ENCODE measurements around the gene LMBR1.
"Not testable (repeated sequence)": the region's sequence is repeated elsewhere in the genome, so short reads cannot be mapped to it uniquely, and the experiment has no call there.

LMBR1 gene

DNA sequence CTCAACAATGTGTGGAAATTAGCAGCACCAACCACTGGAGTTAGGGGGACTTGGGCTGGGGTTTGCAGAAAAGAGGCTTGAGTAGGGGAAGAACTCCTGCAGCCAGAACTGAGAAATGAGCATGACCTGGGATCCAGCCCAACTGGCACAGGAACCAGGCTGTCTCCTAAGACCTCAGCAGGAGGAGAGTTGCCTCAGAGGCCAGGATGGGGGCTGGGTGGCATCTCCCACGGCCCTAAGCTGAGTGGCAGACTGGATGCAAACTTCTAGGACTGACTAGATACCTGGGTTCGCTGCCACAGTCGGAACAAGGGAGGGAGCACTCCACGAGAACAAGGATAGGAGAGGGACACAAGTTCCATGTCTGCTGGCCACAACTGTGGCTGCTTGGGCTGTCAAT is 189.8 kb downstream of the LMBR1 start:
- Histone ChIP-seq H3K36me3 (ENCODE audit: insufficient read depth, low read length) (no peaks in the 10 kb centered on the region), H3K9me3 (ENCODE audit: low read length) (no peaks in the 10 kb centered on the region), H3K4me3 (ENCODE audit: low read depth in 1 of 2, low read length in 2 of 2) (no peak overlapping the region), H3K4me1 (ENCODE audit: insufficient read depth, low read length) (no peaks in the 10 kb centered on the region), H3K27ac (ENCODE audit: low read depth, low read length) (no peak overlapping the region), H3K9ac (ENCODE audit: low read length) (no peak overlapping the region), H3K27me3 (ENCODE audit: control insufficient read depth in 1 of 2, insufficient read depth in 2 of 2, low read length in 2 of 2) (no peaks in the 10 kb centered on the region)

DNA sequence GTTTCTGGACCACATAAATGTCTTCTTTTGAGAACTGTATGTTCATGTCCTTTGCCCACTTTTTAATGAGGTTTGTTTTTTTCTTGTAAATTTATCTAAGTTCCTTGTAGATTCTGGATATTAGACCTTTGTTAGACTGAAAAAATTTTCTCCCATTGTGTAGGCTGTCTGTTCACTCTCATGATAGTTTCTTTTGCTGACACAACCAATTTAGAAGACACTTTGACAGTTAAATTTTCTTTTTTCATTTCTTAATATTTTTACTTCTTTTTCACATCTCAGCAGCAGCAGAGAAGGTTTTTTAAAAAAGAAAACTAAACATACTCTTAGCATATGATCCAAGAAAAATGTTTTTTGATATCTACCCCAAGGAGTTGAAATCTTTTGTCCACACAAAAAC is 190.6 kb downstream of the LMBR1 start:
- Histone ChIP-seq H3K4me3 (ENCODE audit: low read depth in 1 of 2, low read length in 2 of 2) (no peak overlapping the region), H3K27ac (ENCODE audit: low read depth, low read length) (no peak overlapping the region), H3K9me3 (ENCODE audit: low read length) (no peaks in the 10 kb centered on the region), H3K36me3 (ENCODE audit: insufficient read depth, low read length) (no peaks in the 10 kb centered on the region), H3K9ac (ENCODE audit: low read length) (no peak overlapping the region), H3K27me3 (ENCODE audit: control insufficient read depth in 1 of 2, insufficient read depth in 2 of 2, low read length in 2 of 2) (no peaks in the 10 kb centered on the region), H3K4me1 (ENCODE audit: insufficient read depth, low read length) (no peaks in the 10 kb centered on the region)

DNA sequence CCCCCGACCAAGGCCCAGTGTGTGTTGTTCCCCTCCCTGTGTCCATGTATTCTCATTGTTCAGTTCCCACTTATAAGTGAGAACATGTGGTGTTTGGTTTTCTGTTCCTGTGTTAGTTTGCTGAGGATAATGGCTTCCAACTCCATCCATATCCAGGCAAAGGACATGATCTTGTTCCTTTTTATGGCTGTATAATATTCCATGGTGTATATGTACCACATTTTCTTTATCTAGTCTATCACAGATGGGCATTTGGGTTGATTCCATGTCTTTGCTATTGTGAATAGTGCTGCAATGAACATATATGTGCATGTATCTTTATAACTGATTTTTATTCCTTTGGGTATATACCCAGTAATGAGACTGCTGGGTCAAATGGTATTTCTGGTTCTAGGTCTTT is 191.2 kb downstream of the LMBR1 start:
- not testable (repeated sequence) for H3K27me3 ChIP-seq (ENCODE audit: control insufficient read depth in 1 of 2, insufficient read depth in 2 of 2, low read length in 2 of 2); H3K9ac ChIP-seq (ENCODE audit: low read length); H3K4me3 ChIP-seq (ENCODE audit: low read depth in 1 of 2, low read length in 2 of 2); H3K4me1 ChIP-seq (ENCODE audit: insufficient read depth, low read length); H3K27ac ChIP-seq (ENCODE audit: low read depth, low read length); H3K9me3 ChIP-seq (ENCODE audit: low read length); H3K36me3 ChIP-seq (ENCODE audit: insufficient read depth, low read length)

DNA sequence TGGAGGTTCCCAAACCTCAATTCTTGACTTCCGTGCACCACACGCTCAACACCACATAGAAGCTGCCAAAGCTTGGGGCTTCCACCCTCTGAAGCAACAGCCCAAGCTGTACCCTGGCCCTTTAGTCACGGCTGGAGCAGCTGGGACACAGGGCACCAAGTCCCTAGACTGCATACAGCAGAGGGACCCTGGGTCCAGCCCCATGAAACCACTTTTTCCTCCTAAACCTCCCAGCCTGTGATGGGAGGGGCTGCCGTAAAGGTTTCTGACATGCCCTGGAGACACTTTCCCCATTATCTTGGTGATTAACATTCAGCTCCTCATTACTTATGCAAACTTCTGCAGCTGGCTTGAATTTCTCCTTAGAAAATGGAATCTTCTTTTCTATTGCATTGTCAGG is 194.5 kb downstream of the LMBR1 start:
- H3K36me3 ChIP-seq (ENCODE audit: insufficient read depth, low read length); H3K9me3 ChIP-seq (ENCODE audit: low read length); H3K27ac ChIP-seq (ENCODE audit: low read depth, low read length): not testable (repeated sequence)

DNA sequence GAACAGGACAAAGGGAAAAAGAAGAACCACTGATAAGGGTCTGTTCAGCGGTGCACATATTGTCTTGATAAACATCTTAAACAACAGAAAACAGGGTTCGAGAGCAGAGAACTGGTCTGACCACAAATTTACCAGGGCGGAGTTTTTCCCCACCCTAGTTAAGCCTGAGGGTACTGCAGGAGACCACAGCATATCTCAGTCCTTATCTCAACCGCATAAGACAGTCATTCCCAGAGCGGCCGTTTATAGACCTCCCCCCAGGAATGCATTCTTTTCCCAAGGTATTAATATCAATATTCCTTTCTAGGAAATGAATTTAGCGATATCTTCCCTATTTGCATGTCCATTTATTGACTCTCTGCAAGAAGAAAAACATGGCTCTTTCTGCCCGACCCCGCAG is 195.7 kb downstream of the LMBR1 start:
- not testable (repeated sequence) for H3K9ac ChIP-seq (ENCODE audit: low read length); H3K36me3 ChIP-seq (ENCODE audit: insufficient read depth, low read length); H3K4me1 ChIP-seq (ENCODE audit: insufficient read depth, low read length)

More for the DNA sequence above, 194.5 kb downstream of the LMBR1 start:
- H3K4me3 ChIP-seq (ENCODE audit: low read depth in 1 of 2, low read length in 2 of 2); H3K9ac ChIP-seq (ENCODE audit: low read length); H3K27me3 ChIP-seq (ENCODE audit: control insufficient read depth in 1 of 2, insufficient read depth in 2 of 2, low read length in 2 of 2); H3K4me1 ChIP-seq (ENCODE audit: insufficient read depth, low read length): not testable (repeated sequence)

DNA sequence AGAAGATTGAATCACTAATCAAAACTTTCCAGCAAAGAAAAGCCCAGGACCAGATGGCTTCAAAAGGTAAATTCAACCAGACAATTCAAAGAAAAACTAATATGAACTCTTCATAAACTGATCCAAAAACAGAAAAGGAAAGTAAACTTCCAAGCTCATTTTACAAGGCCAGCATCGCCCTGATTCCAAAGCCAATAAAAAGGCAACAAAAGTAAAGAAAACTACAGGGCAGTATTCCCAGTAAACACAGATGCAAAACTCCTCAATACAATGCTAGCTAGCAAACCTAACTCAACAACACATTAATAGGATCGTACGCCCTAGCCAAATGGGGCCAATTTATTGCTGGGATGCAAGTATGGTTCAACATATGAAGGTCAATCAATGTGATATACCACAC is 199.4 kb downstream of the LMBR1 start:
- H3K9me3 ChIP-seq (ENCODE audit: low read length): no peaks in the 10 kb centered on the region
- H3K4me1 ChIP-seq (ENCODE audit: insufficient read depth, low read length): no peaks in the 10 kb centered on the region
- H3K36me3 ChIP-seq (ENCODE audit: insufficient read depth, low read length): no peaks in the 10 kb centered on the region
- no peak overlapping the region for H3K9ac ChIP-seq (ENCODE audit: low read length)
- no peak overlapping the region for H3K27ac ChIP-seq (ENCODE audit: low read depth, low read length)
- H3K27me3 ChIP-seq (ENCODE audit: control insufficient read depth in 1 of 2, insufficient read depth in 2 of 2, low read length in 2 of 2): no peaks in the 10 kb centered on the region
- H3K4me3 ChIP-seq (ENCODE audit: low read depth in 1 of 2, low read length in 2 of 2): no peak overlapping the region

More for the DNA sequence above, 195.7 kb downstream of the LMBR1 start:
- H3K4me3 ChIP-seq (ENCODE audit: low read depth in 1 of 2, low read length in 2 of 2); H3K27ac ChIP-seq (ENCODE audit: low read depth, low read length); H3K9me3 ChIP-seq (ENCODE audit: low read length); H3K27me3 ChIP-seq (ENCODE audit: control insufficient read depth in 1 of 2, insufficient read depth in 2 of 2, low read length in 2 of 2): not testable (repeated sequence)

DNA sequence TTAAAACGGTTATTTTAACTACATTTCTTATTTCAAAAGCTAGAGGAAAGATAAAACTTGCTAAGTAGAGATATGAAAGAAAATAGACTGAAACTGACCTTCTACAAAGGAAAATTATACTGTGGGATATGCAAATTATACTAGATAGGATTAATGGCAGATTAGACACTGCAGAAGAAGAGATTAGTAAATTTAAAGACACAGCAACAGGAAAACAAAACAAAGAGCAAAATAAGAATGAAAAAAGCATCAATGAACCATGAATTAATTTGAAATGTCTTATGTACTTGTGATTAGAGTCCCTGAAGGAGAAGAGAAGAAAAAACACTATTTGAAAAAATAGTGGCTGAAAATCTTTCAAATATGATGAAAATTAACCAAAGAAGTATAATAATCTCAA is 200.1 kb downstream of the LMBR1 start:
- Histone ChIP-seq H3K9ac (ENCODE audit: low read length) (no peak overlapping the region), H3K4me3 (ENCODE audit: low read depth in 1 of 2, low read length in 2 of 2) (no peak overlapping the region), H3K9me3 (ENCODE audit: low read length) (no peaks in the 10 kb centered on the region), H3K36me3 (ENCODE audit: insufficient read depth, low read length) (no peaks in the 10 kb centered on the region), H3K27ac (ENCODE audit: low read depth, low read length) (no peak overlapping the region), H3K27me3 (ENCODE audit: control insufficient read depth in 1 of 2, insufficient read depth in 2 of 2, low read length in 2 of 2) (no peaks in the 10 kb centered on the region), H3K4me1 (ENCODE audit: insufficient read depth, low read length) (no peaks in the 10 kb centered on the region)

DNA sequence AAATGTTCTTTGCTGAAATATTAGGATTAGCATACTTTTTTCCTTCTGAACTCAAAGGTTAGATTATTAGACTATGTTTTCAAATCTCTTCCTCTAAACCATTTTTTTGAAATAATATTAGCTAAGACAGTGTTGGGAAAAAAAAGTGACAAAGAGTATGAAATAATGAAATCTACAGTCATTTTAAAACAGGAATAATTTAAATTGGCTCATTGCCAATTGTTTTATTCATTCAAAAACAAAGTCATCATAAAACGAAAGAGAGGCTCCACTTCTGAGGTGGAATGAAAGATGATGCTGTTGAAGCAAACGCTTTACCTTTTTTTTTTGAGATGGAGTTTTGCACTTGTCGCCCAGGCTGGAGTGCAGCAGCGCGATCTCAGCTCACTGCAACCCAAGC is 201.2 kb downstream of the LMBR1 start:
- Histone ChIP-seq H3K4me1 (ENCODE audit: insufficient read depth, low read length) (no peaks in the 10 kb centered on the region), H3K36me3 (ENCODE audit: insufficient read depth, low read length) (no peaks in the 10 kb centered on the region), H3K4me3 (ENCODE audit: low read depth in 1 of 2, low read length in 2 of 2) (no peak overlapping the region), H3K27ac (ENCODE audit: low read depth, low read length) (no peak overlapping the region), H3K9me3 (ENCODE audit: low read length) (no peaks in the 10 kb centered on the region), H3K27me3 (ENCODE audit: control insufficient read depth in 1 of 2, insufficient read depth in 2 of 2, low read length in 2 of 2) (no peaks in the 10 kb centered on the region), H3K9ac (ENCODE audit: low read length) (no peak overlapping the region)

DNA sequence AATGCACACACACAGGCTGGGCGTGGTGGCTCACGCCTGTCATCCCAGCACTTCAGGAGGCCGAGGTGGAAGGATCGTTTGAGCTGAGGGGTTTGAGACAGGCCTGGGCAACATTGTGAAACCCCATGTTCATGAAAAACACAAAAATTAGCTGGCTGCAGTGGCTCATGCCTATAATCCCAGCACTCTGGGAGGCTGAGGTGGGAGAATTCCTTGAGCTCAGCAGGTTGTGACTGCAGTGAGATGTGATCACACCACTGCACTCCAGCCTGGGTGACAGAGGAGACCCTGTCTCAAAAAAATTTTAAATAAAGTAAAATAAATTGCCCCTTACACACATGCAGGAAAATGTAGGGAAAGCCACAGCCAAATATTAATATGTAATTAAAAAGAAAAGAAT is 208.3 kb downstream of the LMBR1 start:
- no peaks in the 10 kb centered on the region for H3K27me3 ChIP-seq (ENCODE audit: control insufficient read depth in 1 of 2, insufficient read depth in 2 of 2, low read length in 2 of 2)
- no peak overlapping the region for H3K27ac ChIP-seq (ENCODE audit: low read depth, low read length)
- H3K36me3 ChIP-seq (ENCODE audit: insufficient read depth, low read length): no peaks in the 10 kb centered on the region
- no peak overlapping the region for H3K4me3 ChIP-seq (ENCODE audit: low read depth in 1 of 2, low read length in 2 of 2)
- H3K9me3 ChIP-seq (ENCODE audit: low read length): no peaks in the 10 kb centered on the region
- no peaks in the 10 kb centered on the region for H3K4me1 ChIP-seq (ENCODE audit: insufficient read depth, low read length)
- H3K9ac ChIP-seq (ENCODE audit: low read length): no peak overlapping the region

DNA sequence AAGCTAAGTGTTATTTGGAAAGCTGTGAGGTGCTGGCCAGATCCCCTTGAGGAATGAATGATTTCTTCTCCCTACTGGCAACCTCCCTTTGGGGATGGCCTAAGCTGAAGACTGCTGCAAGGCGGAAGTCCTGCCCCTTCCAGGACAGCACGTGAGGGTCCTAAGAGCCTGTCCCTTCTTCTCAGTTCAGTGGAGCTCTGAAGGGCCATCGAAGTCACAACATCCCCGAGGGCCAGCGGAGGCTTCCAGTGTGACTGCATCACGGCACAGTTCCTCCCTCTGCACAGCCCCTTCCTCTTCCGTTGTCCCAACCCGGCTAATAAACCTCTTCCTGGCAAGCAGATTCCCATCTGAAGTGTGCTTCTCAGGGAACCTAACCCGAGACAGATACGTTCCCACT is 208.7 kb downstream of the LMBR1 start:
- H3K9me3 ChIP-seq (ENCODE audit: low read length): no peaks in the 10 kb centered on the region
- H3K27me3 ChIP-seq (ENCODE audit: control insufficient read depth in 1 of 2, insufficient read depth in 2 of 2, low read length in 2 of 2): no peaks in the 10 kb centered on the region
- no peak overlapping the region for H3K27ac ChIP-seq (ENCODE audit: low read depth, low read length)
- no peaks in the 10 kb centered on the region for H3K4me1 ChIP-seq (ENCODE audit: insufficient read depth, low read length)
- H3K4me3 ChIP-seq (ENCODE audit: low read depth in 1 of 2, low read length in 2 of 2): no peak overlapping the region
- no peaks in the 10 kb centered on the region for H3K36me3 ChIP-seq (ENCODE audit: insufficient read depth, low read length)
- no peak overlapping the region for H3K9ac ChIP-seq (ENCODE audit: low read length)

DNA sequence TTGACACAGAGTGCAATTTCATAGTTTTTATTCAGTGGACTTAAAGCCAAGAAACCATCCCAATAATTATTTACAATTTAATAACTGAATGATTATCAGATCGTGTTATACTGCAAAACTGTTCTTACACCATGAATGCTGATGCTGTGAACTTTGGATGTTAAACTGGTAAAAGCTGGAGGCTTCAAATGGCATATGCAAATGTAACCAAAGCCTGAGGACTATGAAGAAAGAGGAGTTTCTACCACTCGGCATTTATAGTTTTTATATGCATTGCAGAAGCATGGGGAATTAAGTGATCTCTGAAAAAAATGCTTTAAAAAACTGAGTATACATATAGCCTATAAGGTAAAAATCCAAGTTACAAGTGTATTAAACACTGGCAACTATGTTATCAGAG is 210.1 kb downstream of the LMBR1 start:
- H3K27me3 ChIP-seq (ENCODE audit: control insufficient read depth in 1 of 2, insufficient read depth in 2 of 2, low read length in 2 of 2): no peaks in the 10 kb centered on the region
- H3K9me3 ChIP-seq (ENCODE audit: low read length): no peaks in the 10 kb centered on the region
- no peaks in the 10 kb centered on the region for H3K4me1 ChIP-seq (ENCODE audit: insufficient read depth, low read length)
- no peak overlapping the region for H3K9ac ChIP-seq (ENCODE audit: low read length)
- peaks cover 7% of the 10 kb centered on the region for H3K36me3 ChIP-seq (ENCODE audit: insufficient read depth, low read length)
- no peak overlapping the region for H3K4me3 ChIP-seq (ENCODE audit: low read depth in 1 of 2, low read length in 2 of 2)
- no peak overlapping the region for H3K27ac ChIP-seq (ENCODE audit: low read depth, low read length)

DNA sequence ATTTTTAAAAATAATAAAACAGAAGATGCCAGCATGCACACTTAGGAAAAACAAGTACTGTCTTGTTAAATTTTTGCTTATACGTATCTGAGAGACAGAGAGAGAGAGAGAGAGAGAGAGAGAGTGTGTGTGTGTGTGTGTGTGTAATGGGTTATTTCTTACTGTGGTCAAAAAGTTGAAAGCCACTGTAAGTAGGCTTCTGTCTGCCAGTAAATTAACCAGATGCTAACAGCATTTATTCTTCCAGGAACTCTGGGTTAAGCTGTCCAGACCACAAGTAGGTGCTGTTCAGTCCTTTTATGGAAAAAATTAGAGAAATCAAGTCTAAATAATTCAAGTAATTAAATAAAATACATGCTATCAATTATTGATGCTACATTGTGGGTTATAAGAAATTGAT is 212.7 kb downstream of the LMBR1 start:
- H3K27ac ChIP-seq (ENCODE audit: low read depth, low read length): no peak overlapping the region
- H3K27me3 ChIP-seq (ENCODE audit: control insufficient read depth in 1 of 2, insufficient read depth in 2 of 2, low read length in 2 of 2): no peaks in the 10 kb centered on the region
- H3K9me3 ChIP-seq (ENCODE audit: low read length): no peaks in the 10 kb centered on the region
- peaks cover 7% of the 10 kb centered on the region for H3K36me3 ChIP-seq (ENCODE audit: insufficient read depth, low read length)
- H3K4me3 ChIP-seq (ENCODE audit: low read depth in 1 of 2, low read length in 2 of 2): no peak overlapping the region
- H3K4me1 ChIP-seq (ENCODE audit: insufficient read depth, low read length): no peaks in the 10 kb centered on the region
- H3K9ac ChIP-seq (ENCODE audit: low read length): no peak overlapping the region

All from muscle layer of colon (tissue), 2 donors.